ENCODE data around the gene CTSA. TPM values are rescaled to one million over a fixed set of nuclear protein-coding genes. Genes with fewer than 3 reads are reported as not detected.

Gene CTSA
- total RNA-seq, 2 donors from 2014 or later: 83.8 to 116 TPM

GRCh38 chr20:45888681-45889080, 2.5 kb upstream of the CTSA start:
- Histone ChIP-seq H3K27ac (no peak overlapping the region), H3K4me1 (peaks cover 0 to 38% of the 10 kb centered on the region in 2 donors), H3K36me3 (peaks cover 12% of the 10 kb centered on the region)

GRCh38 chr20:45890077-45890984, 804 bp upstream of the CTSA start:
- Histone ChIP-seq H3K4me1 (peaks cover 0 to 28% of the 10 kb centered on the region in 2 donors), H3K36me3 (peaks cover 28% of the 10 kb centered on the region), H3K9me3 (no peaks in the 10 kb centered on the region), H3K27ac (peak overlapping the region; percentile 83 to 92), H3K27me3 (no peaks in the 10 kb centered on the region), H3K4me3 (peak overlapping the region; percentile 65 to 82)
- peak; percentile 49 to 77 for TF ChIP-seq CTCF (IDR thresholded peaks at IDR 0.05)
- peak; percentile 91 for DNase-seq (ENCODE audit: low spot score)

More at GRCh38 chr20:45888681-45889080, 2.5 kb upstream of the CTSA start:
- no peaks in the 10 kb centered on the region for H3K27me3 ChIP-seq
- no peak overlapping the region for H3K4me3 ChIP-seq
- no peaks in the 10 kb centered on the region for H3K9me3 ChIP-seq
- DNase-seq (ENCODE audit: low spot score): no peak
- no peak for TF ChIP-seq CTCF (IDR thresholded peaks at IDR 0.05)

GRCh38 chr20:45892049-45892825, 1.1 kb downstream of the CTSA start:
- H3K27me3 ChIP-seq: no peaks in the 10 kb centered on the region
- H3K4me1 ChIP-seq: peaks cover 0 to 27% of the 10 kb centered on the region in 2 donors
- peak overlapping the region; percentile 65 to 82 for H3K4me3 ChIP-seq
- H3K36me3 ChIP-seq: peaks cover 39% of the 10 kb centered on the region
- peak overlapping the region in 1 of 2 donors; percentile 83 for H3K27ac ChIP-seq
- no peak for DNase-seq (ENCODE audit: low spot score)
- H3K9me3 ChIP-seq: no peaks in the 10 kb centered on the region
- TF ChIP-seq CTCF (IDR thresholded peaks at IDR 0.05): no peak

- H3K27ac ChIP-seq: no peak overlapping the region
- TF ChIP-seq CTCF (IDR thresholded peaks at IDR 0.05): no peak
- peaks cover 46% of the 10 kb centered on the region for H3K36me3 ChIP-seq
- DNase-seq (ENCODE audit: low spot score): no peak
- H3K4me1 ChIP-seq: peaks cover 0 to 27% of the 10 kb centered on the region in 2 donors
- H3K4me3 ChIP-seq: no peak overlapping the region
- H3K27me3 ChIP-seq: no peaks in the 10 kb centered on the region
- no peaks in the 10 kb centered on the region for H3K9me3 ChIP-seq
Observed at GRCh38 chr20:45892828-45893500, 1.8 kb downstream of the CTSA start.

DNA sequence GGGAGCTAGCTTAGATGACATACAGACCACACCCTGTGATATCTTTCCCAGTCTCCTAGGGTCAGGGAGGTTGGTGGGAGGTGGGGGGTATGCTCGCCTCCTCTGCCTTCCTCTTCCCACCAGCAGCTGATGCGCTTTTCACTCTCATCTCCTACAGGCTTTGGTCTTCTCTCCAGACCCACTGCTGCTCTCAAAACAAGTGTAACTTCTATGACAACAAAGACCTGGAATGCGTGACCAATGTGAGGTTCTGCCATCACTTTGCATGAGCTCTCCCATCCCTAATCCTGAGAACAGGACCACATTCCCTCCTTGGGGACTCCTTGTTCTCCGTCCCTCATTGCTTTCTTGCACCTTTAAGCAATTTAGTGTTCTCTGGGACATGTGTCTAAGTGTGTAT, 2.7 kb downstream of the CTSA start:
- Histone ChIP-seq H3K27me3 (no peaks in the 10 kb centered on the region), H3K4me3 (no peak overlapping the region), H3K4me1 (peaks cover 0 to 27% of the 10 kb centered on the region in 2 donors), H3K27ac (no peak overlapping the region), H3K36me3 (peaks cover 55% of the 10 kb centered on the region), H3K9me3 (no peaks in the 10 kb centered on the region)
- DNase-seq (ENCODE audit: low spot score): no peak
- no peak for TF ChIP-seq CTCF (IDR thresholded peaks at IDR 0.05)
